A549 (cell line): ENCODE results near the gene CARD10. TPM values are rescaled to one million over a fixed set of nuclear protein-coding genes. Genes with fewer than 3 reads are reported as not detected.
A peak's percentile ranks its signal among the peaks of the same experiment; 100 is the strongest.

ENCODE experiments used
- ATAC-seq, 2 experiments: fragments of 200-7000 bp in 1 of 2; fragments of >200 bp in 1 of 2; cut with Nextera tagmentation in 1 of 2; cut with Tn5 transposase in 1 of 2; 3 replicates each; pipeline versions ENCODE4 v1.8.0 to v1.9.1; 2018 to 2020; ENCODE audit warnings: mild to moderate bottlenecking in 1 of 2, moderate library complexity in 1 of 2
- CTCF ChIA-PET: fragments of 300-600 bp; sonication (Branson Sonifier 250); formaldehyde crosslinking; extraction: SDS; loops from one replicate; lab custom pipeline; 2021; ENCODE audit warnings: antibody characterized with exemption, inconsistent platforms; lab: Yijun Ruan, JAX
- POLR2A ChIA-PET: fragments of 350-600 bp; formaldehyde crosslinking; extraction: SDS; loops from one replicate; lab custom pipeline; 2021; ENCODE audit warnings: antibody characterized with exemption, inconsistent platforms; lab: Yijun Ruan, JAX
- DNase-seq, 2 experiments: peaks; one replicate each; pipeline versions ENCODE4 v3.0.0 to v3.0.0-alpha.2; 2011 to 2016; ENCODE audit warnings: low read depth in 1 of 2, low spot score in 1 of 2
- FAIRE-seq: peaks from 2 replicates; lab custom pipeline; 2011; peaks lifted over from hg19 to GRCh38; lab: Jason Lieb, UNC
- H3K27ac ChIP-seq, 2 experiments: fragments of >200 bp; sonication (Bioruptor Twin); formaldehyde crosslinking; 3 replicates each; pipeline ENCODE4 v1.5.1; 2016 to 2017
- H3K4me1 ChIP-seq: fragments of >200 bp; sonication (Bioruptor Twin); formaldehyde crosslinking; 3 replicates; pipeline ENCODE4 v1.6.1; 2016
- H3K4me2 ChIP-seq: fragments of >200 bp; sonication (Bioruptor Twin); formaldehyde crosslinking; 3 replicates; pipeline ENCODE4 v1.6.1; 2016
- H3K4me3 ChIP-seq: fragments of >200 bp; sonication (Bioruptor Twin); formaldehyde crosslinking; 3 replicates; pipeline ENCODE4 v1.5.1; 2016
- H3K9me3 ChIP-seq: fragments of >200 bp; sonication (Bioruptor Twin); formaldehyde crosslinking; 3 replicates; pipeline ENCODE4 v1.6.1; 2016
- CHD2 ChIP-seq: fragments of 150-350 bp; IDR thresholded peaks from 2 replicates; pipeline ENCODE4 v1.6.1; 2014; ENCODE audit warnings: low read length; ENCODE audit not compliant: partially characterized antibody
- EHF ChIP-seq: fragments of 250-450 bp; sonication (Bioruptor Pico); IDR thresholded peaks from 2 replicates; pipeline ENCODE4 v1.5.0; 2020; ENCODE audit warnings: mild to moderate bottlenecking
- EP300 ChIP-seq, 2 experiments: fragments of >200 bp; sonication (Bioruptor Twin); formaldehyde crosslinking; IDR thresholded peaks; 2 replicates in 1 of 2; 3 replicates in 1 of 2; pipeline ENCODE4 v1.6.1; 2016 to 2017
- ESRRA ChIP-seq: fragments of 150-350 bp; IDR thresholded peaks from 2 replicates; pipeline ENCODE4 v1.6.1; 2014; ENCODE audit warnings: mild to moderate bottlenecking, low read length, borderline replicate concordance
- FOSL2 ChIP-seq, 2 experiments: fragments of 450-650 bp in 1 of 2; fragments of >200 bp in 1 of 2; sonication (Bioruptor Twin) in 1 of 2; formaldehyde crosslinking; IDR thresholded peaks; 2 replicates each; pipeline versions ENCODE4 v1.5.0 to v1.6.1; 2016 to 2020; ENCODE audit warnings: mild to moderate bottlenecking in 1 of 2, moderate library complexity in 1 of 2
- HOXA7 ChIP-seq: fragments of 250-450 bp; sonication (Bioruptor Pico); IDR thresholded peaks from 2 replicates; pipeline ENCODE4 v1.5.0; 2020; ENCODE audit warnings: mild to moderate bottlenecking, moderate library complexity
- HOXB13 ChIP-seq: fragments of 250-450 bp; sonication (Bioruptor Pico); IDR thresholded peaks from 2 replicates; pipeline ENCODE4 v1.5.0; 2020; ENCODE audit warnings: low read depth, mild to moderate bottlenecking, moderate library complexity
- HOXB5 ChIP-seq: fragments of 250-450 bp; sonication (Bioruptor Pico); IDR thresholded peaks from 2 replicates; pipeline ENCODE4 v1.5.0; 2020; ENCODE audit warnings: mild to moderate bottlenecking, moderate library complexity
- NR3C1 ChIP-seq: fragments of >200 bp; sonication (Bioruptor Twin); formaldehyde crosslinking; IDR thresholded peaks from 3 replicates; pipeline ENCODE4 v1.6.1; 2017
- PHF8 ChIP-seq: fragments of 200-600 bp; sonication (generic); IDR thresholded peaks from 2 replicates; pipeline ENCODE4 v1.6.1; 2016; ENCODE audit warnings: low read depth, mild to moderate bottlenecking, antibody characterized with exemption, moderate library complexity, borderline replicate concordance
- POLR2AphosphoS2 ChIP-seq: conservative IDR thresholded peaks from 2 replicates; pipeline ENCODE4 v1.6.1; 2012; ENCODE audit warnings: low read length, improper control_type of control experiment, inconsistent platforms
- RAD21 ChIP-seq, 2 experiments: fragments of >200 bp in 1 of 2; sonication (Bioruptor Twin) in 1 of 2; formaldehyde crosslinking in 1 of 2; IDR thresholded peaks in 1 of 2; conservative IDR thresholded peaks in 1 of 2; 2 replicates in 1 of 2; 3 replicates in 1 of 2; pipeline ENCODE4 v1.6.1; 2012 to 2018; ENCODE audit warnings: inconsistent platforms in 1 of 2
- RCOR1 ChIP-seq: fragments of 150-350 bp; IDR thresholded peaks from 2 replicates; pipeline ENCODE4 v1.6.1; 2014; ENCODE audit warnings: antibody characterized with exemption, low read length, low read depth
- RNF2 ChIP-seq: fragments of 200-600 bp; sonication (generic); IDR thresholded peaks from 2 replicates; pipeline ENCODE4 v1.6.1; 2016; ENCODE audit warnings: low read depth, mild to moderate bottlenecking, antibody characterized with exemption, moderate library complexity, borderline replicate concordance
- SREBF2 ChIP-seq: fragments of 450-650 bp; IDR thresholded peaks from 2 replicates; pipeline ENCODE4 v1.6.1; 2014; ENCODE audit warnings: mild to moderate bottlenecking, moderate library complexity
- TFCP2L1 ChIP-seq: fragments of 250-450 bp; sonication (Bioruptor Pico); IDR thresholded peaks from 2 replicates; pipeline ENCODE4 v1.5.0; 2021; ENCODE audit warnings: mild to moderate bottlenecking
- ZFP36 ChIP-seq: fragments of 450-650 bp; IDR thresholded peaks from 2 replicates; pipeline ENCODE4 v1.6.1; 2014; ENCODE audit warnings: borderline replicate concordance; ENCODE audit not compliant: partially characterized antibody
- ZSCAN20 ChIP-seq: fragments of 250-450 bp; sonication (Bioruptor Pico); IDR thresholded peaks from 2 replicates; pipeline ENCODE4 v1.8.0; 2022; ENCODE audit warnings: mild to moderate bottlenecking, moderate library complexity
- WGBS: methylation state at CpG from one replicate; pipeline ENCODE4 v1.1.6; 2017; ENCODE audit errors: missing lambda C conversion rate; 5-methylcytosine and 5-hydroxymethylcytosine counted together
- polyA plus RNA-seq, 4 experiments: library from polyadenylated mRNA; depleted of rRNA in 3 of 4; stranded (reverse); fragments of >200 nt; fragmentation: RNase III in 1 of 4; extraction: RNeasy Plus Mini Kit Qiagen cat#74134 plus additional on column Dnase treatment in 1 of 4; gene quantifications; 2 replicates in 3 of 4; 3 replicates in 1 of 4; pipeline ENCODE4 v1.2.3, GENCODE V29; 2011 to 2017
- TF ChIP-seq, protein P1 (sequence below): fragments of 250-450 bp; sonication (Bioruptor Pico); IDR thresholded peaks from 2 replicates; pipeline ENCODE4 v1.5.0; 2021; ENCODE audit warnings: mild to moderate bottlenecking, moderate library complexity, borderline replicate concordance
- TF ChIP-seq, protein P2 (sequence below): fragments of 250-450 bp; sonication (Bioruptor Pico); IDR thresholded peaks from 2 replicates; pipeline ENCODE4 v1.5.0; 2020; ENCODE audit warnings: low read depth, mild to moderate bottlenecking, moderate library complexity
- TF ChIP-seq, protein P3 (sequence below): IDR thresholded peaks from 2 replicates; pipeline ENCODE4 v1.6.1; 2012
- TF ChIP-seq, protein P4 (sequence below): fragments of 200-600 bp; sonication (generic); IDR thresholded peaks from 2 replicates; pipeline ENCODE4 v1.6.1; 2016; ENCODE audit warnings: antibody characterized with exemption, mild to moderate bottlenecking, moderate library complexity
- TF ChIP-seq, protein P5 (sequence below): IDR thresholded peaks from 2 replicates; pipeline ENCODE4 v1.6.1; 2012
- TF ChIP-seq, protein P6 (sequence below): fragments of 150-350 bp; IDR thresholded peaks from 2 replicates; pipeline ENCODE4 v1.6.1; 2014; ENCODE audit warnings: low read depth, mild to moderate bottlenecking, low read length

The CARD10 gene
- polyA plus RNA-seq, 2 of the 4 experiments (the other 2 are of a cell fraction) = 8.3 to 15.3 TPM

DNA sequence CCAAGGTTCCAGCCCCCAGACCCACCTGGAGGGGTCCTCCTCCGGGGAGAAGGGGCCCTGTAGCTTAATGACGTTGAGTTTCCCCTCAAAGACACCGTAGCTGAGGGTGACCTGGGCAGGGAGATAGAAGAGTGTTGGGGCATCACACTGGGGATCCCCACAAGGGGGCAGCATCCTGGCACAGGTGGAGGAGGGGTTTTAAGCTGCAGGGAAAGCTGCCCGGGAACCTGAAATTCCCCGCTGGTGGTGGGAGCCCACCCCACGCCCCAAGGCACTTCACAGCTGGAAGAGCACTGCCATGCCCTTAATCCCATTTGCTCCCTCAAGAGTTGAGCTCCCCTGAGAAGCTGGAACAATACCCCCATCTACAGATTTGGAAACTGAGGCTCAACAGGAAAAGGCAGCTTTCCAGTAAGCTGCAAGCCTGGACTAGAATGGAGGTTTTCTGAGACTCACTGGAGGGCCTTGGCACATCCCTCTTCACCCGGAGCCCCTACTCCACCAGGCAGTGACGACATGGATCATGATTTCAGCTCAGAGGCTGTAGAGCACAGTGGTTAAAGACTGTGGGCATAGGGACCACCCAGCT is 46.7 kb downstream of the CARD10 start (continued):
- TF ChIP-seq, protein P1, sequence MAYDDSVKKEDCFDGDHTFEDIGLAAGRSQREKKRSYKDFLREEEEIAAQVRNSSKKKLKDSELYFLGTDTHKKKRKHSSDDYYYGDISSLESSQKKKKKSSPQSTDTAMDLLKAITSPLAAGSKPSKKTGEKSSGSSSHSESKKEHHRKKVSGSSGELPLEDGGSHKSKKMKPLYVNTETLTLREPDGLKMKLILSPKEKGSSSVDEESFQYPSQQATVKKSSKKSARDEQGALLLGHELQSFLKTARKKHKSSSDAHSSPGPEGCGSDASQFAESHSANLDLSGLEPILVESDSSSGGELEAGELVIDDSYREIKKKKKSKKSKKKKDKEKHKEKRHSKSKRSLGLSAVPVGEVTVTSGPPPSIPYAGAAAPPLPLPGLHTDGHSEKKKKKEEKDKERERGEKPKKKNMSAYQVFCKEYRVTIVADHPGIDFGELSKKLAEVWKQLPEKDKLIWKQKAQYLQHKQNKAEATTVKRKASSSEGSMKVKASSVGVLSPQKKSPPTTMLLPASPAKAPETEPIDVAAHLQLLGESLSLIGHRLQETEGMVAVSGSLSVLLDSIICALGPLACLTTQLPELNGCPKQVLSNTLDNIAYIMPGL (CRISPR knock-in tag) = no peak
- TF ChIP-seq, protein P2, sequence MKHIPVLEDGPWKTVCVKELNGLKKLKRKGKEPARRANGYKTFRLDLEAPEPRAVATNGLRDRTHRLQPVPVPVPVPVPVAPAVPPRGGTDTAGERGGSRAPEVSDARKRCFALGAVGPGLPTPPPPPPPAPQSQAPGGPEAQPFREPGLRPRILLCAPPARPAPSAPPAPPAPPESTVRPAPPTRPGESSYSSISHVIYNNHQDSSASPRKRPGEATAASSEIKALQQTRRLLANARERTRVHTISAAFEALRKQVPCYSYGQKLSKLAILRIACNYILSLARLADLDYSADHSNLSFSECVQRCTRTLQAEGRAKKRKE = no peak
- TF ChIP-seq, protein P3, sequence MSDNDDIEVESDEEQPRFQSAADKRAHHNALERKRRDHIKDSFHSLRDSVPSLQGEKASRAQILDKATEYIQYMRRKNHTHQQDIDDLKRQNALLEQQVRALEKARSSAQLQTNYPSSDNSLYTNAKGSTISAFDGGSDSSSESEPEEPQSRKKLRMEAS = no peak
- TF ChIP-seq HOXB5 (CRISPR knock-in tag) (no peak), ESRRA (no peak), RAD21 (conservative IDR thresholded peaks at IDR 0.05 in 1 of 2, IDR thresholded peaks at IDR 0.05 in 1 of 2) (peak; percentile 60 to 63)
- TF ChIP-seq, protein P4, sequence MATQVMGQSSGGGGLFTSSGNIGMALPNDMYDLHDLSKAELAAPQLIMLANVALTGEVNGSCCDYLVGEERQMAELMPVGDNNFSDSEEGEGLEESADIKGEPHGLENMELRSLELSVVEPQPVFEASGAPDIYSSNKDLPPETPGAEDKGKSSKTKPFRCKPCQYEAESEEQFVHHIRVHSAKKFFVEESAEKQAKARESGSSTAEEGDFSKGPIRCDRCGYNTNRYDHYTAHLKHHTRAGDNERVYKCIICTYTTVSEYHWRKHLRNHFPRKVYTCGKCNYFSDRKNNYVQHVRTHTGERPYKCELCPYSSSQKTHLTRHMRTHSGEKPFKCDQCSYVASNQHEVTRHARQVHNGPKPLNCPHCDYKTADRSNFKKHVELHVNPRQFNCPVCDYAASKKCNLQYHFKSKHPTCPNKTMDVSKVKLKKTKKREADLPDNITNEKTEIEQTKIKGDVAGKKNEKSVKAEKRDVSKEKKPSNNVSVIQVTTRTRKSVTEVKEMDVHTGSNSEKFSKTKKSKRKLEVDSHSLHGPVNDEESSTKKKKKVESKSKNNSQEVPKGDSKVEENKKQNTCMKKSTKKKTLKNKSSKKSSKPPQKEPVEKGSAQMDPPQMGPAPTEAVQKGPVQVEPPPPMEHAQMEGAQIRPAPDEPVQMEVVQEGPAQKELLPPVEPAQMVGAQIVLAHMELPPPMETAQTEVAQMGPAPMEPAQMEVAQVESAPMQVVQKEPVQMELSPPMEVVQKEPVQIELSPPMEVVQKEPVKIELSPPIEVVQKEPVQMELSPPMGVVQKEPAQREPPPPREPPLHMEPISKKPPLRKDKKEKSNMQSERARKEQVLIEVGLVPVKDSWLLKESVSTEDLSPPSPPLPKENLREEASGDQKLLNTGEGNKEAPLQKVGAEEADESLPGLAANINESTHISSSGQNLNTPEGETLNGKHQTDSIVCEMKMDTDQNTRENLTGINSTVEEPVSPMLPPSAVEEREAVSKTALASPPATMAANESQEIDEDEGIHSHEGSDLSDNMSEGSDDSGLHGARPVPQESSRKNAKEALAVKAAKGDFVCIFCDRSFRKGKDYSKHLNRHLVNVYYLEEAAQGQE = no peak
- TF ChIP-seq, all 56 proteins: peak for 5

DNA sequence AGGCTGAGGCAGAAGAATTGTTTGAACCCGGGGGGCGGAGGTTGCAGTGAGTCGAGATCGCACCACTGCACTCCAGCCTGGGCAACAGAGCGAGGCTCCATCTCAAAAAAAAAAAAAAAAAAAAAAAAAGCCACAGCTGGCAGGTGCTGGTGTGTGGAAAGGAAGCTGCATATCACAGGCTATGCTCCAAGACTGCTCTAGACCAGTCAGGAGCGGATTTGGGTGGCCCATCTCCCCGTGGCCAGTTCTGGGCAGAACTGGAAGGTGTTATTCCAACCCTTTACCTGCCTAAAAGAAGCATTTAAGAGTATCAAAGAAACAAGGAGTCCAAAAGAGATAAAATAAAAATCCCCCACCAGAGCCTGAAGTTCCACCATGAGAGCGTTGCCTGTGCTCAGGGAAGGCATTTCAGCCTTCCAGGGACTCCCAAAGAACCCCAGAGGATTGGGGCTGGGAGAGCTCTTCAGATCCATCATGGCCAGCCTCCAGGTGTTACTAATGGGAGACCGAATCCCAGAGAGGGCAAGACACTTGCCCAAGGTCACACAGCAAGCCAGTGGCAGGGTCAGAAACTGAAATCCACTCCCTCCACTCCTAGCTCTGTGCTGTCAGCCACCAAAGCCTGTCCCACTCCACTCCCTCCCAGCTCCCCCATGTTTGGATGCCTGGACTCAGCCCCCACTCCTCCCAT is 47.3 kb downstream of the CARD10 start:
- 81% methylated on average over 8 of the region's 9 CpGs for WGBS
- no peaks in the 10 kb centered on the region for H3K9me3 ChIP-seq
- ATAC-seq = peak in 1 of 2 experiments; percentile 25; a peak in 3 of 6 replicates
- H3K4me3 ChIP-seq = no peak overlapping the region
- no peaks in the 10 kb centered on the region for H3K4me1 ChIP-seq
- TF ChIP-seq EP300 (IDR thresholded peaks at IDR 0.05) (no peak), RCOR1 (no peak), SREBF2 (no peak), NR3C1 (no peak), ZSCAN20 (CRISPR knock-in tag) (no peak), ZFP36 (peak; percentile 13), CHD2 (no peak)
- DNase-seq = no peak
- POLR2A ChIA-PET = no interaction called here
- H3K4me2 ChIP-seq = no peak overlapping the region
- CTCF ChIA-PET = interaction anchor here (0.5 to 5.6 kb wide), 32 partner anchors 9 to 1153 kb away, joined by 3 to 42 read pairs (median 5); partner anchors contain the start of gene MFNG
- no peak for FAIRE-seq
- no peak overlapping the region for H3K27ac ChIP-seq

DNA sequence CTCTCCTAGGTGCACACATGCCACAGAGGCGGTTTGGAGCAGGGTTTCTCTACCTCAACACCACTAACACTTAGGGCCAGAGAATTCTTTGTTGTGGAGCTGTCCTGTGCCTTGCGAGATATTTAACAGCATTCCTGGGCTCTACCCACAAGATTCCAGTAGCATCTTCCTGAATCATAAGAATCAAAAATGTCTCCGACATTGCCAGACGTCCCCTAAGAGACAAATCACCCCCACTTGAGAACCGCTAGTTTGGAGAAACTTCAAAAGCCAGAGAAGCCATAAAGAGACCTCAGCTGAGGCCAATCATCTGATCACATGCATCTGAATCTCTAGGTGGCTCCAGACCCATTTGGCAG is 49.1 kb downstream of the CARD10 start:
- Histone ChIP-seq H3K27ac (no peak overlapping the region), H3K4me1 (no peaks in the 10 kb centered on the region), H3K9me3 (no peaks in the 10 kb centered on the region), H3K4me3 (no peak overlapping the region), H3K4me2 (no peak overlapping the region)
- WGBS = 72% methylated on average over 5 of the region's 5 CpGs
- ATAC-seq (no peak), FAIRE-seq (no peak), DNase-seq (no peak)
- POLR2A ChIA-PET = no interaction called here
- CTCF ChIA-PET = interaction anchor here (0.9 to 5.6 kb wide), 6 partner anchors 11 to 154 kb away, joined by 3 to 27 read pairs (median 4); partner anchors contain the start of gene MFNG
- TF ChIP-seq RNF2 (no peak), TFCP2L1 (CRISPR knock-in tag) (no peak), EHF (CRISPR knock-in tag) (no peak), RAD21 (conservative IDR thresholded peaks at IDR 0.05 in 1 of 2, IDR thresholded peaks at IDR 0.05 in 1 of 2) (no peak), POLR2AphosphoS2 (no peak), FOSL2 (IDR thresholded peaks at IDR 0.05) (no peak), FOSL2 (CRISPR knock-in tag; IDR thresholded peaks at IDR 0.05) (no peak), ZFP36 (no peak), ESRRA (no peak), HOXB13 (CRISPR knock-in tag) (no peak), PHF8 (no peak), HOXA7 (no peak)
- TF ChIP-seq, protein P5, sequence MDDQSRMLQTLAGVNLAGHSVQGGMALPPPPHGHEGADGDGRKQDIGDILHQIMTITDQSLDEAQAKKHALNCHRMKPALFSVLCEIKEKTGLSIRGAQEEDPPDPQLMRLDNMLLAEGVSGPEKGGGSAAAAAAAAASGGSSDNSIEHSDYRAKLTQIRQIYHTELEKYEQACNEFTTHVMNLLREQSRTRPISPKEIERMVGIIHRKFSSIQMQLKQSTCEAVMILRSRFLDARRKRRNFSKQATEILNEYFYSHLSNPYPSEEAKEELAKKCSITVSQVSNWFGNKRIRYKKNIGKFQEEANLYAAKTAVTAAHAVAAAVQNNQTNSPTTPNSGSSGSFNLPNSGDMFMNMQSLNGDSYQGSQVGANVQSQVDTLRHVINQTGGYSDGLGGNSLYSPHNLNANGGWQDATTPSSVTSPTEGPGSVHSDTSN = no peak
- TF ChIP-seq, protein P6, sequence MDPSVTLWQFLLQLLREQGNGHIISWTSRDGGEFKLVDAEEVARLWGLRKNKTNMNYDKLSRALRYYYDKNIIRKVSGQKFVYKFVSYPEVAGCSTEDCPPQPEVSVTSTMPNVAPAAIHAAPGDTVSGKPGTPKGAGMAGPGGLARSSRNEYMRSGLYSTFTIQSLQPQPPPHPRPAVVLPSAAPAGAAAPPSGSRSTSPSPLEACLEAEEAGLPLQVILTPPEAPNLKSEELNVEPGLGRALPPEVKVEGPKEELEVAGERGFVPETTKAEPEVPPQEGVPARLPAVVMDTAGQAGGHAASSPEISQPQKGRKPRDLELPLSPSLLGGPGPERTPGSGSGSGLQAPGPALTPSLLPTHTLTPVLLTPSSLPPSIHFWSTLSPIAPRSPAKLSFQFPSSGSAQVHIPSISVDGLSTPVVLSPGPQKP = no peak
